CD4-positive, alpha-beta T cell treated with Interleukin-4 for 1 hour (primary cell): ENCODE data around the gene CACTIN.
A peak's percentile ranks its signal among the peaks of the same experiment; 100 is the strongest.
"Not testable (repeated sequence)": the region's sequence is repeated elsewhere in the genome, so short reads cannot be mapped to it uniquely, and the experiment has no call there.

Experiments
- DNase-seq, 2 donors: peaks; one replicate each; pipeline ENCODE4 v3.0.0-alpha.2; 2020 to 2022

CACTIN gene

GRCh38 chr19:3645726-3646125 is 19.1 kb upstream of the CACTIN start:
- no peak for DNase-seq

- DNase-seq: no peak
Measured at GRCh38 chr19:3645067-3645396, 18.4 kb upstream of the CACTIN start.

GRCh38 chr19:3644351-3645066 is 17.9 kb upstream of the CACTIN start:
- no peak for DNase-seq

- DNase-seq: no peak
Measured at GRCh38 chr19:3643674-3644313, 17.2 kb upstream of the CACTIN start.

GRCh38 chr19:3642987-3643673 is 16.5 kb upstream of the CACTIN start:
- peak in 1 of 2 donors; percentile 8 for DNase-seq

GRCh38 chr19:3642296-3642695 is 15.7 kb upstream of the CACTIN start:
- DNase-seq: no peak

- no peak for DNase-seq
Measured at GRCh38 chr19:3641515-3642269, 15.1 kb upstream of the CACTIN start.

GRCh38 chr19:3639479-3639878 is 12.9 kb upstream of the CACTIN start:
- DNase-seq: no peak

- DNase-seq: no peak
Measured at GRCh38 chr19:3638208-3639193, 11.9 kb upstream of the CACTIN start.

GRCh38 chr19:3637621-3638020 is 11.0 kb upstream of the CACTIN start:
- no peak for DNase-seq

- no peak for DNase-seq
Measured at GRCh38 chr19:3636962-3637361, 10.4 kb upstream of the CACTIN start.

GRCh38 chr19:3636506-3636905 is 9.9 kb upstream of the CACTIN start:
- DNase-seq: no peak

GRCh38 chr19:3634496-3635045 is 8.0 kb upstream of the CACTIN start:
- DNase-seq: no peak

GRCh38 chr19:3633559-3633988 is 7.0 kb upstream of the CACTIN start:
- no peak for DNase-seq

GRCh38 chr19:3632739-3633558 is 6.4 kb upstream of the CACTIN start:
- no peak for DNase-seq

GRCh38 chr19:3632098-3632497 is 5.5 kb upstream of the CACTIN start:
- no peak for DNase-seq

GRCh38 chr19:3631053-3631861 is 4.7 kb upstream of the CACTIN start:
- DNase-seq: no peak

- DNase-seq: not testable (repeated sequence)
Measured at GRCh38 chr19:3628766-3629165, 2.2 kb upstream of the CACTIN start.

- no peak for DNase-seq
Measured at GRCh38 chr19:3627351-3627723, 747 bp upstream of the CACTIN start.

- no peak for DNase-seq
Measured at GRCh38 chr19:3625996-3626472, 556 bp downstream of the CACTIN start.
